Epithelial cell of proximal tubule (primary cell): ENCODE results near the gene TMEM163. TPM values are rescaled to one million over a fixed set of nuclear protein-coding genes. Genes with fewer than 3 reads are reported as not detected.
"Not testable (repeated sequence)": the region's sequence is repeated elsewhere in the genome, so short reads cannot be mapped to it uniquely, and the experiment has no call there.

Experiments
- DNase-seq: peaks from one replicate; pipeline ENCODE4 v3.0.0-alpha.2; 2011; ENCODE audit warnings: low read depth
- H3K4me3 ChIP-seq: 2 replicates; pipeline ENCODE4 v1.5.1; 2011; ENCODE audit warnings: low read depth, mild to moderate bottlenecking, low read length
- total RNA-seq: library from RNA; depleted of rRNA; stranded (reverse); fragments of >200 nt; gene quantifications from 2 replicates; pipeline ENCODE4 v1.2.3, GENCODE V29; 2015
- TF ChIP-seq, protein P1 (sequence below): conservative IDR thresholded peaks from 2 replicates; pipeline ENCODE4 v1.5.1; 2012; ENCODE audit warnings: low read depth, mild to moderate bottlenecking, low read length

Gene TMEM163
- total RNA-seq, 1 donor from 2014 or later = 0.40 TPM

DNA sequence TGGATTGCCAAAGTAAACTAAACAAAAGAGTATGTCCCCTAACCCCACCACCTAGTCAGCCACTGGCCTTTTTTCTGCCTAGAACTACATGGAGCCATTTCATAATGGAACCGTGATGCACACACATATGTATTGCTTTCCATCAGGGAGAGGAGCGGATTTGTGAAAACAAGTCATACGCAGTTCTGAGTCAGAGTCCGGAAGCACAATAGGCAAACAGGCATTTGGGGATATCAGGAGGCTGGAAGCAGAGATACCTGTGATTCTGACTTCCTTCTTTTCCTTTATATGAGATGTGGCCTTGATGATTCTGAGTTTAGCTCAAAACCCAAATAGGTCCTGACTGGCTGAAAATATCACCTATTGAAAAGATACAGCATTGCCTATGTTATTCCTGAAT lies 93.5 kb downstream of the TMEM163 start:
- TF ChIP-seq, protein P1, sequence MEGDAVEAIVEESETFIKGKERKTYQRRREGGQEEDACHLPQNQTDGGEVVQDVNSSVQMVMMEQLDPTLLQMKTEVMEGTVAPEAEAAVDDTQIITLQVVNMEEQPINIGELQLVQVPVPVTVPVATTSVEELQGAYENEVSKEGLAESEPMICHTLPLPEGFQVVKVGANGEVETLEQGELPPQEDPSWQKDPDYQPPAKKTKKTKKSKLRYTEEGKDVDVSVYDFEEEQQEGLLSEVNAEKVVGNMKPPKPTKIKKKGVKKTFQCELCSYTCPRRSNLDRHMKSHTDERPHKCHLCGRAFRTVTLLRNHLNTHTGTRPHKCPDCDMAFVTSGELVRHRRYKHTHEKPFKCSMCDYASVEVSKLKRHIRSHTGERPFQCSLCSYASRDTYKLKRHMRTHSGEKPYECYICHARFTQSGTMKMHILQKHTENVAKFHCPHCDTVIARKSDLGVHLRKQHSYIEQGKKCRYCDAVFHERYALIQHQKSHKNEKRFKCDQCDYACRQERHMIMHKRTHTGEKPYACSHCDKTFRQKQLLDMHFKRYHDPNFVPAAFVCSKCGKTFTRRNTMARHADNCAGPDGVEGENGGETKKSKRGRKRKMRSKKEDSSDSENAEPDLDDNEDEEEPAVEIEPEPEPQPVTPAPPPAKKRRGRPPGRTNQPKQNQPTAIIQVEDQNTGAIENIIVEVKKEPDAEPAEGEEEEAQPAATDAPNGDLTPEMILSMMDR = no peak
- no peak for DNase-seq
- H3K4me3 ChIP-seq = no peak overlapping the region

DNA sequence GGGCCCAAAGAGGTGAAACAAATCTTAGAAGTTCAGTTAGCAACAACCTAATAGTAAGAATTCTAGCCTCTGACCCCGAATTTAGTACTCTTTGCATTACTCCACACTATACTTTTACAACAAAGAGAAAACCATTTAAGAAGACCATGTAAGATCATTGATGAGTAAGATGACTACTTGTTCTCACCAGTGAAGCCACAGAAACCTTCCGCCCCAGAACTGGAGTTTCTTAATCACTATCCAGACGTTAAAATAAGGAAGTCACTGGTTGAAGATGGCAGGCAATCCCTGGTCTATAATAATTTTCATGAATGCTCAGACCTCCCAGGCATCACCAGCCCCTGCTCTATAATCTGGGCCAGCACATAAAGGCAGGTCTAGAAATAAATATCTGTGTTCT lies 95.0 kb downstream of the TMEM163 start:
- H3K4me3 ChIP-seq = no peak overlapping the region
- TF ChIP-seq, protein P1 = no peak
- no peak for DNase-seq

DNA sequence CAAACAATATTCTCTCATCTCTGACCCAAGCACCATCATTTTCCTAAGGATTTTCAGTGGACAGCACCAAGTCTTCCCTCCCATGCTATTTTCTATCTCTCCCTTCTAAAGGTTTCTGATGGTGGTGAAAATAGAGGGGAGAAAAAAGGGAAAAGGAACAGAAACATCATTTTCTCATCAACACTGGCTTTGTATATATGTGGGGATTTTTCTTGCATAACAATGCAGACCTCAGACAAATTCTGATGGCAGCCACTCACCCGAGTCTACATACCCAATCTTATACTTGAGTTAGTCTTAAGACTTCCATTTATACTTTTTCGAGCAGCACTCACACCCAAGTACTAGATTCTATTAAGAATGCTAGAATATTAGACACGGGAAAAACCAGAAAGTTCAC lies 95.8 kb downstream of the TMEM163 start:
- no peak for DNase-seq
- H3K4me3 ChIP-seq = no peak overlapping the region
- TF ChIP-seq, protein P1 = no peak

DNA sequence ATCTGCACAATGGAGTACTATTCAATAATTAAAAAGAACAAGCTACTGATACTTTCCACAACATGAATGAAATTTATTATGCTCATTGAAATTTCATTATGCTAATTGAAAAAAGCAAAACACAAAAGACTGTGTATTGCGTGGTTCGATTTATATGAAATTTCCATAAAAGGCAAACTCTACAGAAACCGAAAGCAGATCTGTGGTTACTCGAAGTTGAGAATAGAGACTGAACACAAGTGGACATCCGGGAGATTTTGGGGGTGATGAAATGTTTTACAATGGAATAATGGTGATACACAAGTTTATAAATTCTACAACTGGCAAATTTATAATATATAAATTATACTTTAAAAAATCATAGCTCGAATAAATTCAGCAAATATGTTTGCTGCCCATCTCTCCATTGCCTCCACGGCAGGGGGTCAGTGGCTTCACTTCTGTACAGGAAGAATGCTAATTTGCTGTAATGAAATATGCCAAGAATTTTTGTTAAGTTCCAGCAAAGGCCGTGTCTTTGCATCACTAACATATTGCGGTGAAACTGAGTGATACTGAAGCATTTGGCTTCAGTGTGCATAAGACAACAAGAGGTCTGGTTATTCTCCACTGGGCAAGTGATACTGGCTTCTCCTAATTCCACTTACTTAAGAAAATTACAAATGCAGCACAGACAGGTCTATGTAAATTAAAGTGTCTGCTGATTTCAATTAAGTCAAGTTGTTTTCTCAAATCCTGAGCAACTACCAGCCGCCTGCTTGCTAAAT lies 96.7 kb downstream of the TMEM163 start:
- no peak overlapping the region for H3K4me3 ChIP-seq
- TF ChIP-seq, protein P1 = no peak
- DNase-seq = no peak

DNA sequence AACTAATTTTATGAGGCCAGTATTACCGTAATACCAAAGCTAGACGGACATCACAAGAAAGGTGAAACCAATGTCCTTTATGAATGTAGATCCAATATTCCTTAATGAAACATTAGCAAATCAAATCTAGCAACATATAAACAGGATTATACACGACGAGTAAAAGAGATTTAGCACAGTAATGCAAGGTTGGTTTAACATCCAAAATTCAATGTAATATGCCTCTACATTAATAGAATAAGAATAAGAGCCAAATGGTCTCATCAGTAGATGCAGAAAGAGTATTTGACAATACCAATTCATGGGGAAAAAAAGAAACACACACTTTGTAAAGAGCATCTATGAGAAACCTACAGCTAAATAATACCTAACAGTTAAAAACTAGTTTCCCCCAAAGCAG lies 99.5 kb downstream of the TMEM163 start:
- TF ChIP-seq, protein P1 = no peak
- no peak for DNase-seq
- H3K4me3 ChIP-seq = no peak overlapping the region

DNA sequence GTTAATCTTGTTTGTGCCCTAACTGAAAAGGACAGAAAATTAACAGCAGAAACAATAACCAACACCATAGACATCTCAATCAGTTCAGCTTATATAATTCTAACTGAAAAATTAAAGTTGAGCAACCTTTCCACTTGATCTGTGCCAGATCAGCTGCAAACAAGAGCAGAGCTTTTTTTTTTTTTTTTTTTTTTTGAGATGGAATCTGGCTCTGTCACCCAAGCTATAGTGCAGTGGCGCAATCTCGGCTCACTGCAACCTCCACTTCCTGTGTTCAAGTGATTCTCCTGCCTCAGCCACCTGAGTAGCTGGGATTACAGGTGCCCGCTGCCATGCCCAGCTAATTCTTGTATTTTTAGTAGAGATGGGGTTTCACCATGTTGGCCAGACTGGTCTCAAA lies 103.3 kb downstream of the TMEM163 start:
- H3K4me3 ChIP-seq, DNase-seq: not testable (repeated sequence)

DNA sequence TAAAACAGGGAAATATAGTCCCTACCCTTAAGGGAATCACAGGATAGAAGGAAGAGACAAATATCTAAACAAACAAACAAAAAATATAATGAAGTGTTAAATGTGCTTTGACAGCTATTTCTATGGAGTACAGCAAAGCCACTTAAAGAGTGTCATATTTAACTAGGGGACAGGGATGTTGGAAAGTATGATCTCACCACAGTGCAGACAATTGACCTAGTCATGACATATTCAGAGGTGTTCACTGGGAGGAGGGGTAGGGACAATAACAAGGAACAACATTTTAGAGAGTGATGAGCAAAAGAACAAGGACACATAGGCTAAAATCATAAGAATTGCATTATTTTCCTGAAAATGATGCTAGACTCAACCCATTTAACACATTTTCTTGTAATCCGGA lies 107.5 kb downstream of the TMEM163 start:
- TF ChIP-seq, protein P1 = no peak
- H3K4me3 ChIP-seq = no peak overlapping the region
- DNase-seq = no peak
